HG02943 (cell line): Measurements from ENCODE around the gene VEGFA.
"Not testable (repeated sequence)": the region's sequence is repeated elsewhere in the genome, so short reads cannot be mapped to it uniquely, and the experiment has no call there.

Source experiments
- ATAC-seq: cut with Tn5 transposase; IDR thresholded peaks from one replicate; pipeline ENCODE4 v1.9.1; 2021; ENCODE audit warnings: mild to moderate bottlenecking, low read depth, moderate library complexity; ENCODE audit not compliant: unreplicated experiment

The VEGFA gene

GRCh38 chr6:43814111-43814510 is 44.1 kb downstream of the VEGFA start:
- no peak for ATAC-seq

DNA sequence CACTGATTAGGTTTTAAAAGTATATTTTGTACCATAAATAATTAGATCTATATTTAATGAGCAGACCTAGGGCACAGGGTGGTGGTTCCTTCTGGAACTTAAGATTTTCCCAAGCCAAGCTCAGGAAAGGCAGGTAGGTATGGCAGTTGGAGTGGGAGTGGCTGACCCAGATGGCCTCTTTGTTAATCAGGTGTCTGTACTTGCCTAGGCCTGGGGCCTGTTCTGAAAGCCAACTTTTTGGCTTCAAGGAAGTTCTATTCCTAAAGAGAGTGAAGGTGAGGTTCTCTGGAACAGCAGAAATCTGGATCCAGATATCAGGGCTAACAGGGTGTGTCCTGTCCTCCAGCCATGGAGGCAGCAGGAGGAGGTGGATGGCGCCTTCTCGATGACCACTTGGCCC is 44.9 kb downstream of the VEGFA start:
- no peak for ATAC-seq

DNA sequence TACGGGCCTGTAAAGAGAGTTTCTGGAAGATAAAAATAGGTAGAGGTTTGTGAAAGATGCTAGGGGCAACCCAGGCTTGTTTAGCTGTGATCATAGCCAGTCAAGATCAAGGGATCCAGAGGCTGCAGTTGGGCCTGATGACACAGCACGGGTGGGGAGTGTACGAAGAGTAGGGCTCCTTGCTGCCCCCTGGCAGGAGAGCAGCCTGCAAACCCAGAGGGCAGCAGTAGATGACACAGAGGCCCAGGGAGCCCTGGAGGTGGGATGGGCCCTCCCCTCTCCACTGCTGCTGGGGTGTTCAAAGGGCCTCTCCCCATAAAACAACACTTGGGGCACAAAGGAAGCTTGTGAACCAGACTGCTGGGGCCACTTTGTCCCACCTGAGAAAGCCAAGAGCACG is 47.2 kb downstream of the VEGFA start:
- ATAC-seq: no peak

- ATAC-seq: not testable (repeated sequence)
These were observed 49.0 kb downstream of the VEGFA start for GRCh38 chr6:43818973-43819372.

DNA sequence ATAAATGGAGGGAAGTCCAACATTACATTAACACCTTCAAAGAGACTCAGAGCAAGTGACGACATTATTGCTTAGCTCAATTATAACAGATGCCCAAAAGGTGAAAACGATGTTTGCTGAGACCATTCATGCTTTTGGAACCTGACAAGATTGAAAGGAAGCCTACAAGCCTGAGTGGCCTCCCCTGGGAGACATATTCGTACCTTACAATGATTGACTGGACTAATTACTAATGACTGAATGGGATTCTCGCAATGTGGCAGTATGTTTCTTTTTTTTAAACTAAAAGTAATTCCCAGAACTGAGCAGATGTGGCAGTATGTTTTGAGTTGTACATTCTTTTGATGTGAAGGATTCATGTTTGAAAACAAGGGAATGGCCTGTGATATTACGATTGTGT is 49.9 kb downstream of the VEGFA start:
- ATAC-seq: no peak

DNA sequence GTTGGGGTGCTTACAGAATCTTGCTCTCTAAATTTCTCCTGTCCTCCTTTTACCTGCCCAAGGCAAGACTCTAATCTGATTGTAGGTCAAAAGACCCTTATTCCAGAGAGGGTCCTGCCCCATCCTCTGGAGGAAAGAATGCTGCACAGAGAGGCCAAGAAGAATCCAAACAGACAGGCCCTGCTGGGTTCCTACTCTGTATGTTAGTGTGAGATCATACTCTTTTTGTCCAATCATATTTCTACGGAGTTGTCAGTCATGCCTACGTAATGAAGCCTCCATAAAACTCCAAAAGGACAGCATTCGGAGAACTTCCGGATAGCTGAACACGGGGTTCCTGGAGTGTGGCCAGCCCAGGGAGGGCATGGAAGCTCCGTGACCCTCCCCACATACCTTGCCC is 50.5 kb downstream of the VEGFA start:
- ATAC-seq: no peak

DNA sequence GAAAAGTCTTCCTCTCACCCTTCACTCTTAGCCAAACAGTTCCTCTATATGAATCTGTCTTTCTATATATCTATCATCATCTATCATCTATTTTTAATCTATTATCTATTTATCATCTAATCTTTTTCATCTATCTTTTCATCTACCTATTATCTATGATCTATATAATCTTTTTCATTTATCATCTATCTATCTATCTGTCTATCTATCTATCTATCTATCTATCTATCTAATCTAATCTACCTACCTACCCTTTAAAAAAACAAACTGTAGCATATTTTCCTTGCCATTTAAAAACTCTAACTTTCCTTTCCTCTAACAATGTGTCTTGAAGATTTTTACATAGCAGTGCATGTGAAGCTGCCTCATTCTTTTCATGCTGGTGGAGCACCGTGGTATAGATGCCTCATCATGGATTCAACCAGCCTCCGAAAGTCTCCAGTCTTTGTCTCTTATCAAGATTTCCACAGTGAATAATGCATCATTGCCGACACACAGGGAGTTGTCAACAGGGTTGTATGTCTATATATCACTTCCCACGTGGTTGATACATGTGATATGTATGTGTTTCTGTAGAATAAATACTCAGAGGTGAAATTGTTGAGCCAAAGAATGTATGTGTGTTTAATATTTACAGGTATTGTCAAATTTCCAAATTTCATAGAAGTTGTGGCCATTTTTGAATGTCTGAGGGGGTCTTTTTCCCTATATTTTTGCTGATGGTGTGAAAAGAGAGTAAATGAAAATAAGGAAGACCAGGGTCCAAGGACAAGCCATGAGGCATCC is 51.3 kb downstream of the VEGFA start:
- ATAC-seq: no peak

DNA sequence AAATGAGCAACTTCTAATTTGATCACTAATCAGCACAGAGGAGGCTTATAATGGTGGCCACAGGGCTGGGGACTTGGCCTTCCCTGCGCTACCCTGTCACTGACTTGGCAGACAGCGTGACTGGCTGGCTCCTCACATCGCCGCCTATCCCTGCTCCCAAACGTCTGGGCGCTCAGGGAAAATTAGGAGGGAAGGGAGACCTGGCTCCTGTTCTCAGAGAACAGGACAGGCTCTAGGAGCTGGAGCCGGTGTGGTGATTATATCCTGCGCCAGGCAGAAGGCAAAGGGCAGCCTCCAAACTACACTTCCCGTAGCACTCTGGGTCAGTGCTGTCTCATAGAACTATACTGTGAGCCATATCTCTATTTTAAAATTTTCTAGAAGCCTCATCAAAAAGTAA is 53.4 kb downstream of the VEGFA start:
- no peak for ATAC-seq

GRCh38 chr6:43823879-43824702 is 54.1 kb downstream of the VEGFA start:
- ATAC-seq: no peak

GRCh38 chr6:43824703-43825064 is 54.7 kb downstream of the VEGFA start:
- no peak for ATAC-seq

- ATAC-seq: no peak
These were observed 55.4 kb downstream of the VEGFA start for GRCh38 chr6:43825187-43826115.

DNA sequence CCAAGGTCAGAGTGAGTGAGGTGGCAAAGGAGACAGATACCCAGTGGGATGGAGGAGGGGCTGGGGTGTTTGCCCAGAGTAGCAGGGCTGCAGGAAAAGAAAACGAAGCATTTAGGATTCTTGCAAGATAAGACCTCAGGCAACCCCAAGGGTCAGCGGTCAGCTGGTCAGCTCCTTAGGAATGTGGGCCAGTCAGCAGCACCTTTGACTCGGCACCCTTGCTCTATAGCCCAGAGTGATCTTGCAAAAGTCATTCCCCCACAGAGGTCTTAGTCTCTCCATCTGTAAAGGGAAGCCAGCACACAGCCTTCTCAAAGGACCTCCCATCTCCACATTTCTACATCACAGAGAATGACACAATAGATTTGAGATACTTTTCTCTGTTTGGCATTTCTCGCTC is 56.7 kb downstream of the VEGFA start:
- no peak for ATAC-seq

DNA sequence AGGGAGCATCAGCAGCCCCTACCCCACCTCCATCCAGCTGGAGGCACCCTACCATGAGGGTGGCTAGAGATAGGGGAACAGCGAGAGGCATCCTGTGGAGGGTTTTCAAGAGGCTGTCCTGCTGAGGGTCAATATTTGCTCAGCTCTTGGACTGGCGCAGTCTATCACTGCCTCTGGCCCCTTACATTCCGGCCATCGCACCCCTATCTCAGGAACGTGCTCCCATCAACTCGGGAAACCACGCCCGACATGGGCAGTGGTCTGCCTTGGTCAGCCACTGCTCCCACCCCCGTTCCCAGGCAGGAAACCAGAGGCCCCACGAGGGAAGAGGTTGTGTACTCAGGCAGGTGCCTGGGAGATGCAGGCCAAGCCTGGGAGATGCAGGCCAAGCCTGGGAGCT is 57.9 kb downstream of the VEGFA start:
- ATAC-seq: no peak

- no peak for ATAC-seq
These were observed 58.7 kb downstream of the VEGFA start for GRCh38 chr6:43828711-43829110.

DNA sequence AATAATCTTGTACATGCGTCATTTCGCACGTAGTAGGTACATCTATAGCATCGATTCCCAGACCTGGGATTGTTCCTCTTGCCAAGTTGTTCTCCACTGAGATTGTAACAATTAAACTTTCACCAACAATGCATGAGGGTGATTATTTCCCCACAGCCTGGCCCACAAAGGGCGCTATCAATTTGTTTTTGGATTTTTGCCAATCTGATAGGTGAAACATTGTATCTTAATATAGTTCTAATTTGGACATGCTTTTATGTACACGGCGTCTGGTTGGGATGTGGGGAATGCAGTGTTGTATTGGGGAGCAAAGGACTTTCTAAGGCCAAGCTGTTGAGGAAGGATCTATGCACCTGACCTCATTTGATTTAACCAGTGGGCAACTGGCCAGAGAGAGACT is 59.5 kb downstream of the VEGFA start:
- ATAC-seq: no peak

DNA sequence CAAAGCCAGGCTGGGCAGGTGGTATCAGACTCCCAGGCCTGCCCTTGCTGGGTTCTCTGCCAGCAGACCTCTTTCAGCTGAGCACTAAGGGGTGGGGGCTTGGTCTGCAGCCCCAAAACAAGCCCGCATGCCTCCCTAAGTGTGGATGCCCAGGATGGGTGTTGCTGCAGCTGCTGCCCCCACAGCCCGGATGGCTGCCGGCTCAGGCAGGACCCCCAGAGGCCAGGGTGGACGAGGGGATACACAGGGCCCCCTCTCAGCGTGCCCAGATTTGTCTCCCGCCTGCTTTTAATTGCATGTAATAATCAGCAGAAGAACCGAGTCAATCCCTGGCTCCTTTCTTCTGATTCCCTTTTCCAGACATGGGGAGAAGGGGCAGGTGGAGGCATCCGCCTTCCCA is 60.8 kb downstream of the VEGFA start:
- no peak for ATAC-seq

DNA sequence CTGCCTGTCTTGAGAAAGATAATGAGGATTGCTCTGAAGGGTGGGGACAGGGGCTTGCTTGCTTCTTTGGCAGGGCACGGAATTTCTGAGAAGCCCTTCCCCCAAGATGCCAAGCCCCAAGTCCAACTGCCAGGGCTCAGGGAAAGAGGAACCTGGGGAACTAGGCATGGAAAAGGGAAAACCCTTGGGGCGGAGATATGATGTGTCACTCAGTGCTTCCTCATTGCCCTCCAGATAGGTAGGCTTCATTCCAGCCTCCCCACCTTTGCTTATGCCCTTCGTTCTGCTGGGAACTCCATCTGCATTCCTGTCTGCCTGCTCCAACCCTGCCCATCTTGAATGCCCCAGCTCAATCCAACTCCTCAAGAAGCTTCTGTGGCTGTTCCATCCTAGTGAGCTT is 61.2 kb downstream of the VEGFA start:
- no peak for ATAC-seq

DNA sequence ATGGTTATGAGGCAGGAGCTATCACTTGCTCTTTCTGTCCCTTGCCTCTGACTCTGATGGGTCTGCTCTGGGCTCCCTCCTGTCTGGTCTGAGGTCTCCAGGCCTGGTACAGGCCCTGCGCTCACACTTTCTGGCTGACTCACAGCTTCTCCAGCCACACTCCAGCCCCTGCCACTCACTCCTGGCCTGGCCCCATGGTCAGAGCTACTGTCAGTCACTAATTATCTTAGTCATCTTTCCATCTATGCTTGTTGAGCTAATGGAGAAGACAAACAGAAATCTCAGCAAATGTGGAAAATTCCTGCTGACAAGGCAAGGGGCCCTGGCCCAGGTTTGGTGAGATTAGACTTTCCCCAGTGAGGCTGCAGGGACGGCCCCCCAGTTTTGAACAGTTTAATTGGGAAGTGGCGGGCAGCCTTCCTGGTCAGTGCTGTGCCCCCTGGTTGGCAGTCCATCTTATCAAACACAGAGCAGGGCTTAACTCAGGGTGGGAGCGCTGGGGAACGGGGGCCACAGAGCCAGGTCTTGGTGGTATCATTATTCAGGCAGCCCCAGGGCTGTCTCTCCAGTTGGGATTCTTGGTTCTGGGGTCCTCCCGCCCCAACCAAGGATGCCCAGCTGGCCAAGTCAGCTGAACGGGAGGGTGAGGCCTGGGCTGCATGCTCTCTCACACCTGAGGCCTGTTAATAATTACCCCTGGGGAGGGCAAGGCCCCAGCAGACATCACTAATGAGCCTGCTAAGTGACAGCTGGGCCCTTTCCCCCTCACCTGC is 63.4 kb downstream of the VEGFA start:
- ATAC-seq: no peak

DNA sequence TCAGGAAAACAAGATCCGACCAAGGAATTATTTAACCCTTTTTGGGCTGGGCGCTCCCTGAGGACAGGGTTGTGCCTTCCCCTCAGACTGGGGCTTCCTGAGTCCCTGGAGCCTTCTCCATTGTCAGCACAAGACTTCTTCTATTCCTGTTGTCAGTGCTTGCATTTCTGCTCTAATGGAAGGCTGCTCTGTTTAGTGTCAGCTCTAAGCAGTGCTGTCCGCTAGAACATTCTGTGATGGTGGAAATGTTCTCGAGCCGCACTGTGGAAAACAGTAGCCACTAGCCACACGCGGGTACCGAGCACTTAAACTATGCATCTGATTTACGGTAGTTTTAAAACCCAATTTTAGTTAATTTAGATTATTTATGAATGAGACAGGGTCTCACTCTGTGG is 64.0 kb downstream of the VEGFA start:
- no peak for ATAC-seq

- no peak for ATAC-seq
These were observed 64.6 kb downstream of the VEGFA start for GRCh38 chr6:43834528-43835155.
